B cell (primary cell): ENCODE results near the gene S1PR5.

Source experiments
- CTCF ChIP-seq: fragments of 200-600 bp; IDR thresholded peaks from one replicate; pipeline ENCODE4 v1.8.0; 2022; ENCODE audit warnings: antibody characterized with exemption, mild to moderate bottlenecking
- EZH2 ChIP-seq: IDR thresholded peaks from 2 replicates; pipeline ENCODE4 v1.6.1; 2012; ENCODE audit warnings: borderline replicate concordance, low read depth, mild to moderate bottlenecking, moderate library complexity, low read length; ENCODE audit not compliant: insufficient read depth, poor library complexity, severe bottlenecking

DNA sequence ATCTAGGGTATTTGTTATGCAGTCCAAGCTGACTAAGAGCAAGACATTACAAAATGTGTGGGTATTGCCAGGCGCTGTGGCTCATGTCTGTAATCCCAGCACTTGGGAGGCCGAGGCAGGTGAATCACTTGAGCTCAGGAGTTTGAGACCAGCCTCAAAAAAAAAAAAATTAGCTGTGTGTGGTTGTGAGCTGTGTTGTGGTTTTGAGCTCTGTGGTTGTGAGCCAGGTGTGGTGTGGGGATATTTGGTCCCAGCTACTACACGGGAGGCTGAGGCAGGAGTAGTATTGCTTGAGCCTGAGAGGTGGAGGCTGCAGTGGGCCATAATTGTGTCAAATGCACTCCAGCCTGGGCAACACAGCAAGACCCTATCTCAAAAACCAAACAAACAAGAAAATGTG is 8.5 kb downstream of the S1PR5 start:
- TF ChIP-seq CTCF (no peak), EZH2 (no peak)
